Kidney epithelial cell (primary cell): ENCODE results near the gene CHCHD5. TPM values are rescaled to one million over a fixed set of nuclear protein-coding genes. Genes with fewer than 3 reads are reported as not detected.
"Not testable (repeated sequence)": the region's sequence is repeated elsewhere in the genome, so short reads cannot be mapped to it uniquely, and the experiment has no call there.

Experiments used
- DNase-seq: peaks from one replicate; pipeline ENCODE4 v3.0.0-alpha.2; 2010; ENCODE audit warnings: low read depth
- H3K27me3 ChIP-seq: 2 replicates; pipeline ENCODE4 v1.6.0; 2011; ENCODE audit warnings: low read length; ENCODE audit not compliant: control insufficient read depth, insufficient read depth
- H3K36me3 ChIP-seq: 2 replicates; pipeline ENCODE4 v1.5.1; 2011; ENCODE audit warnings: low read length; ENCODE audit not compliant: control insufficient read depth, insufficient read depth
- H3K4me3 ChIP-seq: 2 replicates; pipeline ENCODE4 v1.5.1; 2011; ENCODE audit warnings: low read depth, mild to moderate bottlenecking, control low read depth, low read length
- CTCF ChIP-seq: IDR thresholded peaks from 2 replicates; pipeline ENCODE4 v1.5.1; 2011; ENCODE audit warnings: mild to moderate bottlenecking, moderate library complexity, low read length, control low read depth, inconsistent platforms; ENCODE audit not compliant: insufficient read depth, poor library complexity, severe bottlenecking
- total RNA-seq: library from RNA; depleted of rRNA; stranded (reverse); fragments of >200 nt; gene quantifications from 2 replicates; pipeline ENCODE4 v1.2.3, GENCODE V29; 2015

CHCHD5 gene
- total RNA-seq, 1 donor from 2014 or later = 33.5 TPM

GRCh38 chr2:112542123-112542983 is 42.1 kb upstream of the CHCHD5 start, which contains the start of gene POLR1B:
Gene POLR1B, plus strand, starts transcription at chr2:112542465. Its CDS starts 30 bp downstream, at chr2:112542495.
- no peak for TF ChIP-seq CTCF
- Histone ChIP-seq H3K36me3 (no peaks in the 10 kb centered on the region), H3K27me3 (no peaks in the 10 kb centered on the region), H3K4me3 (peak within 1 kb of the TSS; percentile 73)
- no peak for DNase-seq

- TF ChIP-seq CTCF = no peak
- H3K36me3 ChIP-seq = no peaks in the 10 kb centered on the region
- H3K27me3 ChIP-seq = no peaks in the 10 kb centered on the region
- DNase-seq = no peak
- peak overlapping the region; percentile 73 for H3K4me3 ChIP-seq
Measured at GRCh38 chr2:112542984-112543661, 41.3 kb upstream of the CHCHD5 start.

- H3K4me3 ChIP-seq = no peak overlapping the region
Measured at GRCh38 chr2:112547333-112547732, 37.1 kb upstream of the CHCHD5 start.

GRCh38 chr2:112548980-112549379 is 35.4 kb upstream of the CHCHD5 start:
- no peak for DNase-seq
- Histone ChIP-seq H3K27me3 (no peaks in the 10 kb centered on the region), H3K4me3 (no peak overlapping the region), H3K36me3 (no peaks in the 10 kb centered on the region)
- TF ChIP-seq CTCF = no peak

More at GRCh38 chr2:112547333-112547732, 37.1 kb upstream of the CHCHD5 start:
- DNase-seq = peak; percentile 80
- Histone ChIP-seq H3K27me3 (no peaks in the 10 kb centered on the region), H3K36me3 (no peaks in the 10 kb centered on the region)
- no peak for TF ChIP-seq CTCF

GRCh38 chr2:112566104-112566503 is 18.3 kb upstream of the CHCHD5 start:
- DNase-seq = no peak
- Histone ChIP-seq H3K27me3 (no peaks in the 10 kb centered on the region), H3K4me3 (no peak overlapping the region), H3K36me3 (no peaks in the 10 kb centered on the region)
- TF ChIP-seq CTCF = no peak

GRCh38 chr2:112566508-112566907 is 17.9 kb upstream of the CHCHD5 start:
- H3K27me3 ChIP-seq, H3K4me3 ChIP-seq, DNase-seq, H3K36me3 ChIP-seq: not testable (repeated sequence)
